PC-3 (cell line): ENCODE results near the gene R3HDM1. TPM values are rescaled to one million over a fixed set of nuclear protein-coding genes. Genes with fewer than 3 reads are reported as not detected.

Experiments used
- ATAC-seq: fragments of 200-7000 bp; cut with Tn5 transposase; 2 replicates; pipeline ENCODE4 v1.9.1; 2020; ENCODE audit warnings: mild to moderate bottlenecking, moderate library complexity
- BruUV-seq: library from RNA; stranded (reverse); fragments of 400-500 nt; replicated peaks from 2 replicates; lab custom pipeline; 2021; lab: Mats Ljungman, UMichigan
- CTCF ChIA-PET: fragments of 300-600 bp; sonication (Branson Sonifier 250); formaldehyde crosslinking; loops from one replicate; lab custom pipeline; 2022; ENCODE audit warnings: antibody characterized with exemption; lab: Charles Lee
- POLR2A ChIA-PET: fragments of 300-600 bp; sonication (Branson Sonifier 250); formaldehyde crosslinking; loops from one replicate; lab custom pipeline; 2022; ENCODE audit warnings: antibody characterized with exemption; ENCODE audit not compliant: unreplicated experiment; lab: Charles Lee
- DNase-seq: peaks from one replicate; pipeline ENCODE4 v3.0.0-alpha.2; 2015
- H2AFZ ChIP-seq: fragments of 300-600 bp; sonication (generic); 2 replicates; pipeline ENCODE4 v1.6.0; 2016; ENCODE audit warnings: antibody characterized with exemption, low read length
- H3F3A ChIP-seq: fragments of 300-600 bp; sonication (generic); one replicate; pipeline ENCODE4 v1.6.0; 2017; ENCODE audit warnings: antibody characterized with exemption, low read length, control low read depth, mild to moderate bottlenecking; ENCODE audit not compliant: unreplicated experiment
- H3K27ac ChIP-seq: fragments of 300-600 bp; sonication (generic); 2 replicates; pipeline ENCODE4 v1.5.1; 2016; ENCODE audit warnings: mild to moderate bottlenecking, low read length
- H3K27me3 ChIP-seq: fragments of 300-600 bp; sonication (generic); 2 replicates; pipeline ENCODE4 v1.6.1; 2016; ENCODE audit warnings: low read length, mixed read lengths
- H3K36me3 ChIP-seq: fragments of 300-600 bp; sonication (generic); 2 replicates; pipeline ENCODE4 v1.6.1; 2016; ENCODE audit warnings: low read depth, mixed run types, low read length, mixed read lengths
- H3K4me1 ChIP-seq: fragments of 300-600 bp; sonication (generic); 2 replicates; pipeline ENCODE4 v1.5.1; 2016; ENCODE audit warnings: low read length; ENCODE audit not compliant: insufficient read depth
- H3K4me2 ChIP-seq: fragments of 300-600 bp; sonication (generic); 2 replicates; pipeline ENCODE4 v1.6.0; 2016; ENCODE audit warnings: low read length
- H3K4me3 ChIP-seq: fragments of 300-600 bp; sonication (generic); 2 replicates; pipeline ENCODE4 v1.5.1; 2016; ENCODE audit warnings: mild to moderate bottlenecking, low read length, mixed read lengths
- H3K79me2 ChIP-seq: fragments of 300-600 bp; sonication (generic); 2 replicates; pipeline ENCODE4 v1.6.1; 2017; ENCODE audit warnings: low read length, mixed read lengths
- H3K9ac ChIP-seq: fragments of 300-600 bp; sonication (generic); 2 replicates; pipeline ENCODE4 v1.6.0; 2016; ENCODE audit warnings: mild to moderate bottlenecking, low read length
- H3K9me2 ChIP-seq: fragments of 300-600 bp; sonication (generic); replicated peaks from 2 replicates; pipeline ENCODE4 v1.6.1; 2016; ENCODE audit warnings: mixed run types, low read length, mixed read lengths
- H3K9me3 ChIP-seq: fragments of 300-600 bp; sonication (generic); 2 replicates; pipeline ENCODE4 v1.6.1; 2016; ENCODE audit warnings: low read length, mixed read lengths
- H4K20me1 ChIP-seq: fragments of 300-600 bp; sonication (generic); 2 replicates; pipeline ENCODE4 v1.6.1; 2016; ENCODE audit warnings: low read length, mixed read lengths
- CTCF ChIP-seq: fragments of 300-600 bp; sonication (generic); conservative IDR thresholded peaks from 2 replicates; pipeline ENCODE4 v1.5.1; 2017; ENCODE audit warnings: antibody characterized with exemption, low read depth, mild to moderate bottlenecking, low read length
- EZH2 ChIP-seq: fragments of 300-600 bp; sonication (generic); IDR thresholded peaks from one replicate; pipeline ENCODE4 v1.6.1; 2017; ENCODE audit warnings: antibody characterized with exemption, mild to moderate bottlenecking, low read length; ENCODE audit not compliant: unreplicated experiment
- EZH2phosphoT487 ChIP-seq: fragments of 300-600 bp; sonication (generic); IDR thresholded peaks from 2 replicates; pipeline ENCODE4 v1.6.1; 2018; ENCODE audit warnings: mild to moderate bottlenecking, antibody characterized with exemption, low read length, borderline replicate concordance
- intact Hi-C: fragments of 100-400 bp; cut with micrococcal nuclease; formaldehyde crosslinking; loops from 2 replicates; pipeline ENCODE4 v1.9.0; 2023
- total RNA-seq: library from RNA; depleted of rRNA; stranded (reverse); fragments of >200 nt; gene quantifications from 2 replicates; pipeline ENCODE4 v1.2.3, GENCODE V29; 2014

Gene R3HDM1
- total RNA-seq, 1 experiment from 2014 or later, result 12.8 TPM

DNA sequence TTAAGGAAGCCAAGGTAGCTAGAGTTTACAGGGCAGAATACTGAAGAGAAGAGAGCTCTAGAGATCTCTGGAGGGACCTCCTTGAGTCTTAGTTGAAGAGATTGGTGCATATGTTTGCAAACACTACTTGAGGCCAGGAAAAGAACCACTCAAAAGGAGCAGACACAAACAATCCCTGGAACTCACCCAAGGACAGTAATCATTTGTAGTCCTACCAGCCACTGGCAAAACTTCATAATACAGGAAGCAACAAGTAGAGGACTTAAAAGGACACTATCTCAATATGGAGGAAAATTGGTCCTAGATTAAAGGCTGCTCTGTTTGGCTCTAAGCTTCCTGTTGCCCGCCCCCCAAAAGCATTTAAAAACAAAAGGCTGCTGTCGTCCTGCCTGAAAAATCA, 163.4 kb downstream of the R3HDM1 start:
- Histone ChIP-seq H4K20me1 (no peaks in the 10 kb centered on the region), H3K4me3 (no peak overlapping the region), H3K27me3 (no peaks in the 10 kb centered on the region), H3K9me3 (no peaks in the 10 kb centered on the region), H3K36me3 (peaks cover 4% of the 10 kb centered on the region; the same call in 1 of the 2 replicates), H3K4me2 (no peak overlapping the region), H2AFZ (no peak overlapping the region), H3K4me1 (no peaks in the 10 kb centered on the region), H3K79me2 (no peaks in the 10 kb centered on the region), H3K27ac (no peak overlapping the region), H3K9me2 (no peaks in the 10 kb centered on the region), H3K9ac (no peak overlapping the region), H3F3A (no peaks in the 10 kb centered on the region)
- DNase-seq (no peak), ATAC-seq (no peak; the same call in 1 of the 2 replicates)
- intact Hi-C loops, result no loop called here
- no peak for TF ChIP-seq EZH2
- no peak for TF ChIP-seq CTCF
- TF ChIP-seq EZH2phosphoT487, result no peak
- POLR2A ChIA-PET, result no interaction called here
- BruUV-seq, result no TSS peak
- CTCF ChIA-PET, result no interaction called here

- H3K27ac ChIP-seq, result no peak overlapping the region
- H3F3A ChIP-seq, result no peaks in the 10 kb centered on the region
- no peaks in the 10 kb centered on the region for H3K27me3 ChIP-seq
- no peaks in the 10 kb centered on the region for H3K9me3 ChIP-seq
- no peak for TF ChIP-seq EZH2
- no peak for TF ChIP-seq CTCF
- no peak for TF ChIP-seq EZH2phosphoT487
- no peak for DNase-seq
- no peak overlapping the region for H3K4me2 ChIP-seq
- H2AFZ ChIP-seq, result no peak overlapping the region
- H3K9me2 ChIP-seq, result no peaks in the 10 kb centered on the region
- intact Hi-C loops, result no loop called here
- peaks cover 4% of the 10 kb centered on the region; the same call in 1 of the 2 replicates for H3K36me3 ChIP-seq
- no peak for ATAC-seq
- H3K9ac ChIP-seq, result no peak overlapping the region
- BruUV-seq, result no TSS peak
- ChIA-PET CTCF (no interaction called here), POLR2A (interaction anchor here (0.6 kb wide), 1 partner anchor 258 kb away, joined by 9 read pairs; no protein-coding TSS in a partner anchor)
- H3K4me3 ChIP-seq, result no peak overlapping the region
- H4K20me1 ChIP-seq, result no peaks in the 10 kb centered on the region
- H3K79me2 ChIP-seq, result no peaks in the 10 kb centered on the region
- no peaks in the 10 kb centered on the region; the same call in 1 of the 2 replicates for H3K4me1 ChIP-seq
These were observed 167.6 kb downstream of the R3HDM1 start for GRCh38 chr2:135698838-135699237.

DNA sequence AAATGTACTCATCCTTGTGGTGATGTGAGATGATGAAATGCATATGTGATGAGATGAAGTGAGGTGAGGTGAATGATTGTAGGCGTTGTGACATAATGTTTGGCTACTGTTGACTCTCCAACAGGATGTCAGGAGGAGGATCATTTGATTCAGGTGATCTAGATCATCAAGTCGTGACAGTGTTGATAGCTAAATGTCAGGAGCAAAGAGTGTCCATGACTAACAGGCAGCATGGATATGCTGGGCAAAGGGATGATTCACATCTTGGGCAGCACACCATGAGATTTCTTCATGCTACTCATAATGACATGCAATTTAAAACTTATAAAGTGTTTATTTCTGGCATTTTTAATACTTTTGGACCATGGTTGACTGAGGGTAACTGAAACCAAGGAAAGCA, 170.2 kb downstream of the R3HDM1 start:
- H3K27ac ChIP-seq, result peak overlapping the region; percentile 6; the same call in 1 of the 2 replicates
- TF ChIP-seq EZH2, result no peak
- TF ChIP-seq EZH2phosphoT487, result no peak
- no peak for TF ChIP-seq CTCF
- intact Hi-C loops, result no loop called here
- CTCF ChIA-PET, result interaction anchor here (0.6 kb wide), 1 partner anchor 713 kb away, joined by 3 read pairs; no protein-coding TSS in a partner anchor
- peak; percentile 74 for ATAC-seq
- POLR2A ChIA-PET, result no interaction called here
- no peaks in the 10 kb centered on the region for H3K9me2 ChIP-seq
- H3F3A ChIP-seq, result no peaks in the 10 kb centered on the region
- H3K4me2 ChIP-seq, result no peak overlapping the region
- BruUV-seq, result no TSS peak
- H3K4me1 ChIP-seq, result no peaks in the 10 kb centered on the region; the same call in 1 of the 2 replicates
- no peaks in the 10 kb centered on the region for H3K36me3 ChIP-seq
- no peaks in the 10 kb centered on the region for H3K9me3 ChIP-seq
- H3K4me3 ChIP-seq, result no peak overlapping the region
- no peaks in the 10 kb centered on the region for H3K79me2 ChIP-seq
- no peak overlapping the region for H3K9ac ChIP-seq
- no peaks in the 10 kb centered on the region for H4K20me1 ChIP-seq
- DNase-seq, result peak; percentile 57
- no peaks in the 10 kb centered on the region for H3K27me3 ChIP-seq
- H2AFZ ChIP-seq, result no peak overlapping the region
